ENCODE measurements around the gene KDM7A. TPM values are rescaled to one million over a fixed set of nuclear protein-coding genes. Genes with fewer than 3 reads are reported as not detected.

KDM7A gene
- total and polyA plus RNA-seq, 9 of the 15 experiments (the other 6 are each of a cell fraction or from before 2014, with no cell fraction given) = 0.90 to 8.4 (median 7.0) TPM

DNA sequence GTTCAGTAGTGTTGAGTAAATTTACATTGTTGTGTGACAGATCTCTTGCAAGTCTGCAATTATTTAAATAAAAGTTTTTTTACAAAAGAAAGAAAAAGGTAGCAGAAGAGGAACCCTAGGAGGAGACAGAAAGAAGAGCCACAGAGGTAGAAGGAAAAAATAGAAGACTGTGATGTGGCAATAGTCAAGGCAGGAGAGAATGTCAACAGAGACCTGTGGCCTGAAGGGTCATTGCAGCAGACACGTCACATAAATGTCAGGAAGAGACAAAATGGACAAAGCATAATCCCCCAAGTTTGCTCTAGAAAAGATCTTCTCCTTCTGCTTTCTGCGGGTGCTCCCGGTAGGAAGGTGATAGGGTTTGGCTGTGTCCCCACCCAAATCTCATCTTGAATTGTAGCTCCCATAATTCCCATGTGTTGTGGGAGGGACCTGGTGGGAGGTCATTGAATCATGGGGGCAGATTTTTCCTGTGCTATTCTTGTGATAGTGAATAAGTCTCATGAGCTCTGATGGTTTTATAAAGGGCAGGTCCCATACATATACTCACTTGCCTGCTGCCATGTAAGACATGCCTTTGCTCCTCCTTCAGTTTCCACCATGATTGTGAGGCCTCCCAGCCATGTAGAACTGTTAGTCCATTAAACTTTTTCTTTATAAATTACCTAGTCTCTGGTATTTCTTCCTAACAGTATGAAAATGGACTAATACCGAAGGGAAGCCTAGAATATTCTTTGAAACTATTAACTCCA is 41.1 kb upstream of the KDM7A start (continued):
- TF ChIP-seq, protein P1, sequence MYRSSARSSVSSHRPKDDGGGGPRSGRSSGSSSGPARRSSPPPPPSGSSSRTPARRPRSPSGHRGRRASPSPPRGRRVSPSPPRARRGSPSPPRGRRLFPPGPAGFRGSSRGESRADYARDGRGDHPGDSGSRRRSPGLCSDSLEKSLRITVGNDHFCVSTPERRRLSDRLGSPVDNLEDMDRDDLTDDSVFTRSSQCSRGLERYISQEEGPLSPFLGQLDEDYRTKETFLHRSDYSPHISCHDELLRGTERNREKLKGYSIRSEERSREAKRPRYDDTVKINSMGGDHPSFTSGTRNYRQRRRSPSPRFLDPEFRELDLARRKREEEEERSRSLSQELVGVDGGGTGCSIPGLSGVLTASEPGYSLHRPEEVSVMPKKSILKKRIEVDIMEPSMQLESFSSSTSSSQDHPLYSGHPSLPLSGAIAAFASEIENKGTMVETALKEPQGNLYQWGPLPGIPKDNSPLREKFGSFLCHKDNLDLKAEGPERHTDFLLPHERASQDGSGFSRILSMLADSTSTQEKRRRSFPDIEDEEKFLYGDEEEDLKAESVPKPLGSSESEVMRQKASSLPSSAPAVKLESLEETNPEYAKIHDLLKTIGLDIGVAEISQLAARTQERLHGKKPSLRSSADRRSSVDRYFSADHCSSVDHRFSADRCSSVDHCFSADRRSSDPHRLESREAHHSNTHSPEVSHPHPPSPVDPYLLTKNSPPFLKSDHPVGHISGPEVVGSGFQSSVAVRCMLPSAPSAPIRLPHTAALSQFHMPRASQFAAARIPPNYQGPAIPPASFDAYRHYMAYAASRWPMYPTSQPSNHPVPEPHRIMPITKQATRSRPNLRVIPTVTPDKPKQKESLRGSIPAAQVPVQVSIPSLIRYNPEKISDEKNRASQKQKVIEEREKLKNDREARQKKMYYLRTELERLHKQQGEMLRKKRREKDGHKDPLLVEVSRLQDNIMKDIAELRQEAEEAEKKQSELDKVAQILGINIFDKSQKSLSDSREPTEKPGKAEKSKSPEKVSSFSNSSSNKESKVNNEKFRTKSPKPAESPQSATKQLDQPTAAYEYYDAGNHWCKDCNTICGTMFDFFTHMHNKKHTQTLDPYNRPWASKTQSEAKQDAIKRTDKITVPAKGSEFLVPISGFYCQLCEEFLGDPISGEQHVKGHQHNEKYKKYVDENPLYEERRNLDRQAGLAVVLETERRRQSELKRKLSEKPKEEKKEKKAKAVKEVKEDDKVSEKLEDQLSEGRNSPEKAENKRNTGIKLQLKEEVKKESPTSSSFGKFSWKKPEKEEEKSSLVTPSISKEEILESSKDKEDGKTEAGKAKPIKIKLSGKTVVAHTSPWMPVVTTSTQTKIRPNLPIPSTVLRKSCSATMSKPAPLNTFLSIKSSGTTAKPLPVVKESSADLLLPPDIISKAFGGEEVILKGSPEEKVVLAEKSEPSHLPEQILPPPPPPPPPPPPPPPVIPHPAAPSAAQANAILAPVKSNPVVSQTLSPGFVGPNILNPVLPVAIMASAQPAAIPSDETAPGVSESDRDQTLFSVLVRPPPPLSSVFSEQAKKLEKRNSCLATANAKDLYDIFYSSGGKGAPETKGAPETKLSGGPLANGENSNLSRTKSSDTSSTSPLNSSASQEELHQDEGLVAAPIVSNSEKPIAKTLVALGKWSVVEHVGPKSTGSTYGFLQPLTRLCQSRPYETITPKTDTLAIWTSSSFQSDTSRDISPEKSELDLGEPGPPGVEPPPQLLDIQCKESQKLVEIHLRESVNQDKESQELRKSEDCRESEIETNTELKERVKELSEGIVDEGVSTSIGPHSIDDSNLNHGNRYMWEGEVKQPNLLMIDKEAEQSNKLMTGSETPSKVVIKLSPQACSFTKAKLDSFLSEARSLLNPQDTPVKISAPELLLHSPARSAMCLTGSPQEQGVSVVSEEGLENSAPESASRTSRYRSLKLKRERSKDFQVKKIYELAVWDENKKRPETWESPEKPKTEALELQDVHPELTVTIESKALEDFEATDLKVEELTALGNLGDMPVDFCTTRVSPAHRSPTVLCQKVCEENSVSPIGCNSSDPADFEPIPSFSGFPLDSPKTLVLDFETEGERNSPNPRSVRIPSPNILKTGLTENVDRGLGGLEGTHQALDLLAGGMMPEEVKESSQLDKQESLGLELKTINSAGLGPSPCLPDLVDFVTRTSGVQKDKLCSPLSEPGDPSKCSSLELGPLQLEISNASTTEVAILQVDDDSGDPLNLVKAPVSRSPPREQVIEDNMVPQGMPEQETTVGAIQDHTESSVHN (IDR thresholded peaks at IDR 0.05; ENCODE audit: borderline replicate concordance in 1 of 2, low read depth in 1 of 2) = no peak
- TF ChIP-seq, protein P2, sequence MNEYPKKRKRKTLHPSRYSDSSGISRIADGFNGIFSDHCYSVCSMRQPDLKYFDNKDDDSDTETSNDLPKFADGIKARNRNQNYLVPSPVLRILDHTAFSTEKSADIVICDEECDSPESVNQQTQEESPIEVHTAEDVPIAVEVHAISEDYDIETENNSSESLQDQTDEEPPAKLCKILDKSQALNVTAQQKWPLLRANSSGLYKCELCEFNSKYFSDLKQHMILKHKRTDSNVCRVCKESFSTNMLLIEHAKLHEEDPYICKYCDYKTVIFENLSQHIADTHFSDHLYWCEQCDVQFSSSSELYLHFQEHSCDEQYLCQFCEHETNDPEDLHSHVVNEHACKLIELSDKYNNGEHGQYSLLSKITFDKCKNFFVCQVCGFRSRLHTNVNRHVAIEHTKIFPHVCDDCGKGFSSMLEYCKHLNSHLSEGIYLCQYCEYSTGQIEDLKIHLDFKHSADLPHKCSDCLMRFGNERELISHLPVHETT (CRISPR knock-in tag; conservative IDR thresholded peaks at IDR 0.05 in 1 of 2, IDR thresholded peaks at IDR 0.05 in 1 of 2) = no peak
- TF ChIP-seq SP1 (CRISPR knock-in tag; IDR thresholded peaks at IDR 0.05) = no peak
- TF ChIP-seq YY1 (IDR thresholded peaks at IDR 0.05; ENCODE audit: borderline replicate concordance in 1 of 3, control insufficient read depth in 1 of 3, extremely low read depth in 1 of 3, insufficient read depth in 3 of 3, insufficient read length in 1 of 3, insufficient replicate concordance in 2 of 3, low read depth in 1 of 3, low read length in 2 of 3) = peak in 1 of 3 experiments; percentile 5
- no peak for TF ChIP-seq CREB5 (CRISPR knock-in tag; IDR thresholded peaks at IDR 0.05)
- no peak for TF ChIP-seq BRD4 (IDR thresholded peaks at IDR 0.05)
- no peak for TF ChIP-seq MIER1 (IDR thresholded peaks at IDR 0.05; ENCODE audit: low read depth)
- TF ChIP-seq CHCHD3 (CRISPR knock-in tag; IDR thresholded peaks at IDR 0.05) = no peak
- no peak for TF ChIP-seq BCL6 (CRISPR knock-in tag; IDR thresholded peaks at IDR 0.05)
- no peak for TF ChIP-seq HDAC1 (IDR thresholded peaks at IDR 0.05)
- TF ChIP-seq ETV1 (tag; conservative IDR thresholded peaks at IDR 0.05; ENCODE audit: low read depth) = no peak
- TF ChIP-seq GATAD2A (IDR thresholded peaks at IDR 0.05) = no peak
- TF ChIP-seq ZNF431 (CRISPR knock-in tag; IDR thresholded peaks at IDR 0.05) = peak; percentile 99
- TF ChIP-seq GABPA (tag; conservative IDR thresholded peaks at IDR 0.05; ENCODE audit: low read depth) = no peak
- TF ChIP-seq MBD2 (IDR thresholded peaks at IDR 0.05; ENCODE audit: borderline replicate concordance, low read depth) = no peak
- no peak for TF ChIP-seq ZNF695 (CRISPR knock-in tag; IDR thresholded peaks at IDR 0.05)

Measured in K562 (cell line).